ENCODE results near the gene CAMTA1.

GRCh38 chr1:7389906-7390603 lies 604.8 kb downstream of the CAMTA1 start:
- no peak for TF ChIP-seq ARNTL (CRISPR knock-in tag; IDR thresholded peaks at IDR 0.05; ENCODE audit: borderline replicate concordance, low read depth)
- no peak for TF ChIP-seq POU6F1 (CRISPR knock-in tag; IDR thresholded peaks at IDR 0.05; ENCODE audit: borderline replicate concordance, low read depth)
- TF ChIP-seq ZNF70 (CRISPR knock-in tag; IDR thresholded peaks at IDR 0.05) = no peak
- TF ChIP-seq CSDC2 (CRISPR knock-in tag; IDR thresholded peaks at IDR 0.05) = no peak
